Dendritic cell treated with granulocyte-macrophage colony-stimulating factor and Interleukin-4, amounts not matched to agents 40 ng/mL and 50 ng/mL, for 4 days (primary cell): ENCODE data around the gene ABL1.

Experiments used
- H3K27ac Mint-ChIP-seq: one replicate; pipeline ENCODE4 v1.8.0; 2022; ENCODE audit warnings: mild to moderate bottlenecking, mixed read lengths
- H3K27me3 Mint-ChIP-seq: one replicate; pipeline ENCODE4 v1.8.0; 2022; ENCODE audit warnings: mild to moderate bottlenecking, mixed read lengths
- H3K36me3 Mint-ChIP-seq: one replicate; pipeline ENCODE4 v1.8.0; 2022; ENCODE audit warnings: low read depth, mixed read lengths
- H3K4me1 Mint-ChIP-seq: one replicate; pipeline ENCODE4 v1.8.0; 2022; ENCODE audit warnings: low read depth, mixed read lengths
- H3K4me3 Mint-ChIP-seq: one replicate; pipeline ENCODE4 v1.8.0; 2022; ENCODE audit warnings: mild to moderate bottlenecking, moderate library complexity, mixed read lengths
- H3K9me3 Mint-ChIP-seq: one replicate; pipeline ENCODE4 v1.8.0; 2022; ENCODE audit warnings: mixed read lengths
- intact Hi-C: fragments of 100-400 bp; cut with micrococcal nuclease; formaldehyde crosslinking; loops from one replicate; pipeline ENCODE4 v1.15.0; 2022

ABL1 gene

GRCh38 chr9:130849356-130849755, 14.3 kb downstream of the ABL1 start:
- no peak overlapping the region for H3K4me3 Mint-ChIP-seq
- H3K27me3 Mint-ChIP-seq, result no peaks in the 10 kb centered on the region
- intact Hi-C loops, result no loop called here
- H3K36me3 Mint-ChIP-seq, result peaks cover 7% of the 10 kb centered on the region
- H3K27ac Mint-ChIP-seq, result no peak overlapping the region
- H3K9me3 Mint-ChIP-seq, result no peaks in the 10 kb centered on the region
- H3K4me1 Mint-ChIP-seq, result peaks cover 12% of the 10 kb centered on the region

GRCh38 chr9:130852801-130853200, 17.7 kb downstream of the ABL1 start:
- Mint-ChIP-seq H3K27ac (no peak overlapping the region), H3K4me1 (peaks cover 2% of the 10 kb centered on the region), H3K4me3 (no peak overlapping the region), H3K27me3 (no peaks in the 10 kb centered on the region), H3K36me3 (peaks cover 40% of the 10 kb centered on the region), H3K9me3 (no peaks in the 10 kb centered on the region)
- intact Hi-C loops, result no loop called here

- Mint-ChIP-seq H3K36me3 (peaks cover 53% of the 10 kb centered on the region), H3K4me1 (no peaks in the 10 kb centered on the region), H3K4me3 (no peak overlapping the region), H3K9me3 (no peaks in the 10 kb centered on the region), H3K27me3 (no peaks in the 10 kb centered on the region), H3K27ac (no peak overlapping the region)
- intact Hi-C loops, result no loop called here
Measured at GRCh38 chr9:130854092-130854491, 19.0 kb downstream of the ABL1 start.

GRCh38 chr9:130854835-130855234, 19.8 kb downstream of the ABL1 start:
- H3K4me3 Mint-ChIP-seq, result no peak overlapping the region
- intact Hi-C loops, result no loop called here
- no peak overlapping the region for H3K27ac Mint-ChIP-seq
- no peaks in the 10 kb centered on the region for H3K4me1 Mint-ChIP-seq
- H3K36me3 Mint-ChIP-seq, result peaks cover 61% of the 10 kb centered on the region
- no peaks in the 10 kb centered on the region for H3K27me3 Mint-ChIP-seq
- no peaks in the 10 kb centered on the region for H3K9me3 Mint-ChIP-seq

- Mint-ChIP-seq H3K4me1 (no peaks in the 10 kb centered on the region), H3K36me3 (peaks cover 73% of the 10 kb centered on the region), H3K27ac (no peak overlapping the region), H3K9me3 (no peaks in the 10 kb centered on the region), H3K4me3 (no peak overlapping the region), H3K27me3 (no peaks in the 10 kb centered on the region)
- intact Hi-C loops, result no loop called here
Measured at GRCh38 chr9:130856474-130856873, 21.4 kb downstream of the ABL1 start.

- Mint-ChIP-seq H3K9me3 (no peaks in the 10 kb centered on the region), H3K4me1 (no peaks in the 10 kb centered on the region), H3K27ac (no peak overlapping the region), H3K27me3 (no peaks in the 10 kb centered on the region), H3K4me3 (no peak overlapping the region), H3K36me3 (peaks cover 84% of the 10 kb centered on the region)
- intact Hi-C loops, result no loop called here
Measured at GRCh38 chr9:130857864-130858738, 23.0 kb downstream of the ABL1 start.

GRCh38 chr9:130858739-130859705, 24.0 kb downstream of the ABL1 start:
- intact Hi-C loops, result no loop called here
- H3K36me3 Mint-ChIP-seq, result peaks cover 86% of the 10 kb centered on the region
- H3K4me1 Mint-ChIP-seq, result no peaks in the 10 kb centered on the region
- no peak overlapping the region for H3K4me3 Mint-ChIP-seq
- no peak overlapping the region for H3K27ac Mint-ChIP-seq
- no peaks in the 10 kb centered on the region for H3K9me3 Mint-ChIP-seq
- H3K27me3 Mint-ChIP-seq, result no peaks in the 10 kb centered on the region

- Mint-ChIP-seq H3K27me3 (no peaks in the 10 kb centered on the region), H3K27ac (no peak overlapping the region), H3K4me3 (peak overlapping the region; percentile 20), H3K9me3 (no peaks in the 10 kb centered on the region), H3K36me3 (peaks cover 84% of the 10 kb centered on the region), H3K4me1 (no peaks in the 10 kb centered on the region)
- intact Hi-C loops, result no loop called here
Measured at GRCh38 chr9:130860458-130861316, 25.6 kb downstream of the ABL1 start.

- H3K27me3 Mint-ChIP-seq, result no peaks in the 10 kb centered on the region
- no peak overlapping the region for H3K27ac Mint-ChIP-seq
- H3K9me3 Mint-ChIP-seq, result no peaks in the 10 kb centered on the region
- H3K4me3 Mint-ChIP-seq, result no peak overlapping the region
- H3K36me3 Mint-ChIP-seq, result peaks cover 75% of the 10 kb centered on the region
- peaks cover 5% of the 10 kb centered on the region for H3K4me1 Mint-ChIP-seq
- intact Hi-C loops, result loop anchor here (2.0 kb wide), 2 partner anchors 91 to 155 kb away; no protein-coding TSS in a partner anchor
Measured at GRCh38 chr9:130861372-130862180, 26.5 kb downstream of the ABL1 start.

- no peaks in the 10 kb centered on the region for H3K27me3 Mint-ChIP-seq
- peaks cover 70% of the 10 kb centered on the region for H3K36me3 Mint-ChIP-seq
- H3K27ac Mint-ChIP-seq, result no peak overlapping the region
- H3K4me3 Mint-ChIP-seq, result no peak overlapping the region
- no peaks in the 10 kb centered on the region for H3K9me3 Mint-ChIP-seq
- H3K4me1 Mint-ChIP-seq, result peaks cover 5% of the 10 kb centered on the region
- intact Hi-C loops, result loop anchor here (2.0 kb wide), 2 partner anchors 91 to 155 kb away; no protein-coding TSS in a partner anchor
Measured at GRCh38 chr9:130862217-130862616, 27.2 kb downstream of the ABL1 start.

- no peak overlapping the region for H3K4me3 Mint-ChIP-seq
- H3K4me1 Mint-ChIP-seq, result peaks cover 5% of the 10 kb centered on the region
- no peaks in the 10 kb centered on the region for H3K9me3 Mint-ChIP-seq
- no peaks in the 10 kb centered on the region for H3K27me3 Mint-ChIP-seq
- H3K36me3 Mint-ChIP-seq, result peaks cover 68% of the 10 kb centered on the region
- intact Hi-C loops, result loop anchor here (1.0 to 2.0 kb wide), 3 partner anchors 92 to 161 kb away; no protein-coding TSS in a partner anchor
- no peak overlapping the region for H3K27ac Mint-ChIP-seq
Measured at GRCh38 chr9:130862747-130863146, 27.7 kb downstream of the ABL1 start.

GRCh38 chr9:130864541-130864940, 29.5 kb downstream of the ABL1 start:
- Mint-ChIP-seq H3K27ac (no peak overlapping the region), H3K36me3 (peaks cover 64% of the 10 kb centered on the region), H3K27me3 (no peaks in the 10 kb centered on the region), H3K4me3 (no peak overlapping the region), H3K4me1 (peaks cover 5% of the 10 kb centered on the region), H3K9me3 (no peaks in the 10 kb centered on the region)
- intact Hi-C loops, result no loop called here
